KBM-7 (cell line): ENCODE data around the gene SMG7.

Experiments
- DNase-seq: peaks from one replicate; pipeline ENCODE4 v3.0.0-alpha.2; 2015
- in situ Hi-C: fragments of 300-500 bp; cut with MboI; formaldehyde crosslinking; loops from 2 replicates; pipeline ENCODE4 v1.14.3; 2020; ENCODE audit warnings: low sequenced_read_pairs, low pct_unique_long_range_greater_than_20kb, mixed read lengths

The SMG7 gene

DNA sequence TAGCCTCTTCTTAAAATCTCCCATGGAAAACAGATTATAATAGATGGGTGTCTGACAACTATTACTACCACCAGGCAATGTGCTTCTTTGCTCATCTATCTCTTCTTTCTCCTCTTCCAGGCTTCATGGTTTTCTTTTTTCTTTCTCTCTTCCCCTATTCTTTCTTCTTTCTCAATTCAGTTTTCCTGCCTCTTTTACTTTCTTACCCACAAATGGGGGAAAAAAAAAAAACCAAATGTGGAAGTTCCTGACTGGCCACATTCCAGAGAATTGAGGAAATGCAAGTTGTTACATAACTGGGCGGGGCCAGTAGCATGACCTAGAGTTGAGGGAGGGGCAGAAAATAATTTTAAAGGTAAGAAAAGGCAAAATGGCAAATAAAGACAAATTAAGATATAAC, 10.9 kb upstream of the SMG7 start:
- in situ Hi-C loops: no loop called here
- peak; percentile 75 for DNase-seq

DNA sequence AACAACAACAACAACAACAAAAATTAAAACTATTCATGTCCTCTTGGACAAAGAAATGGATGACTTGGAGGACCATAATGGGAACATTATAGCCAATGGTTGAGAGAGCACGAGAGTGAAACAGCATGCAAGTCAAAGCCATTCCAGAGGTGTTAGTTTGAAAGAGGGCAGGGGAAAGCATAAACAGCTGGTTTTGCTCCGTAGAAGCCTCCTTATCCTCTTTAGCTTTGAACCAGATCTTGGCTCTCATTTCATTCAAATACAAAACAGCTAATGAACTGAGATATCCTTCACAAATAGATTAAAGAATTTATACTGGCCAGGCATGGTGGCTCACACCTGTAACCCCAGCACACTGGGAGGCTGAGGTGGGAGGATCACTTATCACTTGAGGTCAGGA, 8.7 kb upstream of the SMG7 start:
- in situ Hi-C loops: no loop called here
- no peak for DNase-seq

DNA sequence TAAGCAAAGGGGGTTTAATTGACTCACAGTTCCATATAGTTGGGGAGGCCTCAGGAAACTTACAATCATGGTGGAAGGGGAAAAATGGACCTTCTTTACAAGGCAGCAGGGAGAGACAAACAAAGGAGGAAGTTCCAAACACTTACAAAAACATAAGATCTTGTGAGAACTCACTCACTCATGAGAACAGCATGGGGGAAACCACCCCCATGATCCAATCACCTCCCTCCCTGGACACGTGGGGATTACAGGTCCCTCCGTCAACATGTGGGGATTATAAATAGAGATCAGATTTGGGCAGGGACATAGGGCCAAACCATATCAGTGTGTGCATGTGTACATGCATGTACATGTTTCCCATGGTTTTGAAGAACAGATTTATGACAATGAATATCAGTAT, 5.5 kb upstream of the SMG7 start:
- in situ Hi-C loops: no loop called here

DNA sequence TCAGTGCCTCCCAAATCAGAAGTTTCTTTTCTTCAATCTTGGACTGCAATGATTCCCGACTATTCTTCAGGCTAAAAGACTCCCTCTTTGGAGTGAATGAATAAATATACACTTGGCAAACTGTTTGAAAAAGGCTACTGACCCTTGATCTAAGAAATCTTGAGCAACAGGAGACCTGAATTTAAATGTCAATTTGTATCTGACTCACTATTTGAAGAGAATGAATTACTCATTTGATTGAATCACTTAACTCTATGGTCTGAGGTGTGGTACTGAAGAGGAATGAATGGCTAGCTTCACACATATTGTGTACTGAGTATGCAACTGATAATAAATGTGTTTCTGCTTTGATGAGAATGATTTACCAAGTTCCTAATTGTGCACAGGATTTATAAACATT, 4.6 kb upstream of the SMG7 start:
- in situ Hi-C loops: no loop called here
- no peak for DNase-seq

More for the DNA sequence above, 5.5 kb upstream of the SMG7 start:
- DNase-seq: peak; percentile 49

DNA sequence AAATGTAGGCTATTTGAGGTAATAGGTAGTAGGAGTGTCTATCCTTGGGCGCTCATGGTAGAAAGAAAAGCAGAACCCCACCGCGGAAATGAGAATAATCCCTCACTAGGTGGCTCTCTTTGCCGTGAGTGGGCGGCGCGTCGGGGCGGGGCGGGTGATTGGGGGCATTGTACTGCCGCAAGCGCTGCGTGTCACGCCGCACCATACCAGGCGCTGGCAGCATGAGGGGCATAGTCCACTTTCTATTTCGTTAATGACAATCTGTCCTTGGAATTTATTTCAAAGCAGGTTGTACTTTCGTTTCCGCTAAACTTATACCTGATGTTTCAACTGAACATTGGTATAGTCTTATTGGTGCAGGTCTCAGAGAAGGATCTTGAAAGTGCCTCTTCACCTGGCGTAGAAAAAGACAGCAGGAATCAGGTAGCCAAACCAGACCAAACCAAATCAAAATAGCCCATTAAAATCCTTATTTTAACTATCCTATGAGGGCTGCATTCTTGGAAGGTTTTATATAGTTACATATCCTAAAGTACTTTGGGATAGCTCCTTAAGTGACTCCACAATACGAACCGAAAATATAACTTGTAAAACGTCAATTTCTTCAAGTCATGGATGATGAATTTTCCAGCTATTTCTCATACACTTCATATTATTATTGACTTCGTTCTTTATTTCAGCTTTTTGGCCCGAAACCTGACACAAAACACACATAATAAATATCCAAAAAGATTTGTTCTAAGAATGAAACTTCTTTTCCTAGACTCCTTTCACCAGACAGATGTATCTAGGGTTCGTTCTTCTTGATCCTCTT, 1.9 kb upstream of the SMG7 start:
- peak; percentile 80 for DNase-seq
- in situ Hi-C loops: no loop called here

DNA sequence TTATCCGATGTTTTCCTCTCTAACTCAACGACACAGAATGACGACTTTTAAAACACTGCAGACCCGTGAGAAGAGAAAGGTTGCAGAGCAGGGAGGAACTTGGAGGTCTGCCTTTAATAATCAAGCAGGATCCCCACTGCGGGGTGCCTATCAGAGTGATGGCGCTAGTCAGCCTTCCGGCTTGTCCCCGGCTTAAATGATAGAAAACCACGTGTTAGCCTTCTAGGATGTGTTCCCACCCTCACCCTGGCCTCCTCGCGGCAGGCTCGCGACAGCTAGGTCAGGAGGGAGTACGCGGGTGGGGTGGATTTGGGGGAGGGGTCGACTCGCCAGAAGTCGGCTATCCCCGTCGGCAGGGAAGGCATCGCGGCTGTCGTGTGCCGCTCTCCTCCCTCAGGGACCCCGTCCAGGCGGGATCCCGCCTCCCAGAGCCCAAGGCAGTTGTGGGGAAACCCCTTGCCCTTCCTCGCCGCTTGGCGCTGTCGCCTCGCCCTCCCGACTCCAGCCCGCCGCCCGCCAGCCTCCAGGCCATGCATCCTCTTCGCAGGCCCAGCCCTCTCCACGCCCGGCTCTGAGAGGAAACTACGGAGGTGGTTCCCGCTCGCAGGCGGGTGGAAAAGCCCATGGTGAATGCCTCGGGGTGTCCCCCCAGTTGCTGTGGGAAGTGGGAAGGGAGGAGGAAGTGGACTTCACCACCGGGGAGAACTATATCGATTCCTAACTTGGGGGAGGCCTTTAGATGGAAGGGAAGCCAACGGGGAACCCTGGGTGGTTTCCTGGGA, 1.1 kb upstream of the SMG7 start:
- in situ Hi-C loops: no loop called here
- DNase-seq: peak; percentile 73

DNA sequence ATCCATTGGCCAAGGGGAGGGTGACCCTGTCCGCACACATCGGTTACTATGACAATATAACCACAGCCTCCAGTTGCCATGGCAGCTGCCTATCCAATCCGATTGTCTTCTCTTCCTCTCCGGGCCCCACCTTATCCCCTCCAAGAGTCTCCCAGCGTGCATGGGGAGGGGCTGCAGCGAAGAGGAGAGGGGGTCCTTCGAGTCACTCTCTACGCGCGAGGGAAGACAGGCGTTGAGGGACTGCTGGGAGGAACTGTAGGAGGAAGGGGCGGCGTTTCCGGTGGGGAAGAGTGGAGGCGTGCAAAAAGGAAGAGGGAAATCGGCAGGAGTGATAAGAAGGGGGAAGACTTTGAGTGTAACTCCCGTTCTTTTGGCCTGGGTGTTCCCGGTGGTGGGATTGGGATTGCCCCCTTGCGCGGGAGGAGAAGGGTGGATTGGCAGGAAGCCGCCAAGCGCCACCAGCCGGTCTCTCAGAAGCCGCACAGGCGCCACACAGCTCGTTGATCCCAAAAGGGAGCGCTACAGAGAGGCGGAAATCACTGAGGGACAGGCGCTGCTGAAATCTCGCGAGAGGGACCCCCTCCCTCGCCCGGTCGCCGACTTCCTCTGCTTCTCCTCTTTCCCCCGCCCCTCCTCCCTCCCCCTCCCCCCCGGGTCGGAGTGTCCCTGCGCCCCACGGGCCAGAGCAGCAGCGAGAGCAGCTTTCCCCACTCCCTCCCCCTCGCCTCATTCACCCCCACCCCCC, 384 bp upstream of the SMG7 start:
- peak; percentile 99 for DNase-seq
- in situ Hi-C loops: no loop called here

DNA sequence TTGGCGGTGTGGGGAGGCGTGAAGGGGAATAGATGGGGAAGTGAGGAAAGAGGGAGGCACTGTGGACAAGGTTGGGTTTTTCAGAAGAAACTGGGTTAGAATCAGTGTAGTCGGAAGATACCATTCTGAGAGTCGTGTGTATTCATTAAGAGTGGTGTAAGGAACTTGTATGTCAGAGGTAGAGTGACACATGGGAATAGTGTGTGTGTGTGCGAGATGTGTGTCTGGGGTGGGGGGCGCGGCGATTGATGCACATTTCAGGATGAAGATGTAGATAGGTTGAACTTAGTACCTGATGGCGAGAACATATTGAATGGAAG, 878 bp downstream of the SMG7 start:
- DNase-seq: no peak
- in situ Hi-C loops: no loop called here

DNA sequence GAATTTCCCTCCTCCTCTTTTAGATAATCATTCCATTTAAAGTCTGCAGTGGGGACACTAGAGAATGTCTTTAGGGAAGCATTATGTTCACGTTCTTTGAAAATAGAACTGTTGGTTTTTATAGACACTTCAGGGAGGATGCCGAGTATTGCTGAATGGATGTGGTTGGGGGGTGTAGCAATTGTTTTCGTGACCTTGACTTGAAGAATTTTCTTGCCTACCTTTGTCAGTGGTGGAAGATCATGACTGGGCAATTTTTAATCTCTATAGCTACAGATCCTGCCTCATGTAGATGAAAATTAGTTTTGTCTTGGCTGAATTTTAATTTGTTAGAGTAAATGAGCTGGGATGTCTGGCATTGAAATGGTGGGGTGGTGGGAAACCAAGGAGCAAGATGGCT, 3.8 kb downstream of the SMG7 start:
- no peak for DNase-seq
- in situ Hi-C loops: no loop called here

DNA sequence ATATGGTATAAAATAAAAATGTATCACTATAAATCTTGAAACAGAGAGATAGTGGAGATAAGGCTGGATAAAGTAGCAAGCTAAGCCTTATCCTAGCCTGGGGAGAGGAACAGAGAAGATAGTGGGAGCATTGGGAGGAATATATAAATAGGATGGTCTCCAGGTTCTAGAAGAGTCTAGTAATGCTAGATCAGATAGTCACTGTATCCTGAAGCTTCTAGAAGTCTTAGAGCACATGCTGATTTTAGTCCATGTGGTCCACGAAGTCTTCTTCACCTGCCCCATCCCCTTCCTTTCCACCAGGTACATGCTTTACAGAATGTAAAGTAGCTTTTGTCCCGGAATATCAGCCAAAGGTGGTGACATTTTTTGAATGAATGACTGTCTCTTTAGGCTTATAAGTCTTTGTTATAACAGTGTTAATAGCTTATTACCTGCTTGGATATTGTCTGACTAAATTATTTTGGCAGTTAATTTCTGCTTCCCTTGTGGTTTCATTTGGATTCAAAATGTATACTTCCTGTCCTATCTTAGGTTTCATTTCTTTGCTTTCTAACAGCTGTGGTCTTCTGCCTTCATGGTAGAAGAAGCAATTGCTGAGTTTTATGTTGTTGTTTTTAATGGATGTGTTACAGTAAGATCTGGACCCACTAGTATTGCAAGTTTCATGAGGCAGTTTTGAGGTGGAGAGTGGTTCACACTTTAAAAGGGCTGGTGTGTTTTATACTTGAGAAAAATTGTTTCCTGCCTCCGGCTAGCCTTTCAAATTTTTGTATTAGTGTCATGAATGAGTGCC, 5.9 kb downstream of the SMG7 start:
- peak; percentile 26 for DNase-seq
- in situ Hi-C loops: no loop called here

DNA sequence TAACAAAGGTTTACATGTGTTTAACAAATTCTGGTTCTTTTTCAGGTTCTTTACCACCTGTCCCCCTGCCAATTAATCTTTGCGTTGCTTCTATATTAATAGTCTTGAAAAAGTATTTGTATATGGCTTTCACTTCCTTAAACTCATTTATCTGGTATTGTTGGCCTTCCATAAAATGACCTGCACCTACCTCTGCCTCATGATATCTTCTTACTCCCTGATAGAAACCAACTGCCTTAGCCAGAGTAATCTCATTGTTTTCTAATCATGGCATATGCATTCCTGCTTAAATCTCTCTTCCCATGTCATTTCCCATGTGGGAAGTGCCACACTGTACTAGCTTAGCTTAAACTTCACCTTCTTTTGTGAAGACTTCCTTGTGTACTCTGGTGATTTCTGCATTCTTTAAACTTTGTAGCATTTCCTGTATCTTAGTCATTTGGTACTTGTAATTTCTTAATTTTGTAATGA, 8.7 kb downstream of the SMG7 start:
- DNase-seq: no peak

DNA sequence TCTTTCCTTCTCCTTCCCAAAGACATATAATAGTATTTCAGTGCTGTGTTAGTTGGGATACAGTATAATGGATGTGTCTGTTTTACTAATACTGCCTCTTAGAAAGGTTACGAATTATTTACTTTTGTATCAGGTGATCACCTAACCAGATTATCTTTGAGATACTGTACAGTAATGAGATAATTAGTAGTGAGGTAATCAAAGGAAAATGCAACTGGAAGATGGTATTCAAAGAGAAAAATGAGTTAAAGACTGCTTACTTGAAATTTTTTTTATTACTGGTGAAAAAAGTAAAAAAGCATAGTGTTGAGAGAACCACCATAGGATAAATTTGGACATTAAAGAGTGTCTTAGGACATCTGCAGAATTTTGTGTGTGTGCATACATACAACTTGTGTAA, 10.9 kb downstream of the SMG7 start:
- DNase-seq: no peak
- in situ Hi-C loops: no loop called here

More for the DNA sequence above, 8.7 kb downstream of the SMG7 start:
- in situ Hi-C loops: no loop called here

DNA sequence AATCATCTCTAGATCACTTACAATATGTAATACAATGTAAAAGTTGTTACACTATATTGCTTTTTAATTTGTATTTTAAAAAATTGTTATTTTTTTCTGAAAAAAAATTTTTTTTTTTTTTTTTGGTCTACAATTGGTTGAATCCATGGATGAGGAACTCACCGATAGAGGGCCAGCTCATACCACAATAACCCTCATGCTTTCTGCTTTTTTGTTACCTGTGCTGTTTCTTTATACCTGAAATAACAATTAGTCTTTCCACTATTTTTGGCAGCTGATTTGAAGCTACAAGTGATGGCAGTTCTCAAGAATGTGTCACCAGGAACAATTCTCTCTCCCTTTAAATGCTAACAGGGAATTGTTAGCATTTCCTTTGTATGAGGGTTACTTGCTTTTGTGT, 12.0 kb downstream of the SMG7 start:
- no peak for DNase-seq
- in situ Hi-C loops: no loop called here

DNA sequence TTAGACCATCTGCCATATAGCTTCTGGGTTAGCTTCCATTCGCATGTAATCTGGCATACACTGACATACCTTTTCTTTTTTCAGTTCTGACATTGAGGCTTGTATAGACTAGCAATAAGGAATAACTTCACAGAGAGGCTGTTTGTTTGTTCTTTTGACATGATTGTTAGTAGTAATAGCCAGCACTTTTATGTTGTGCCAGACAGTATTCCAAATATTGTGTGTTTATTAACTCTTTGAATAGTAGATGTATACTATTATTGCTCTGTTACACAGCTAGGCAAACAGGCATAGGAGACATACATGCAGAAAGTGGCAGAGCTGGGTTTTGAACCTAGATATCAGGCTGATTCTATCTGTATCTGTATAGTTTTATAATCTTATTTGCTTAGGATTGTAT, 12.6 kb downstream of the SMG7 start:
- DNase-seq: no peak
- in situ Hi-C loops: no loop called here

DNA sequence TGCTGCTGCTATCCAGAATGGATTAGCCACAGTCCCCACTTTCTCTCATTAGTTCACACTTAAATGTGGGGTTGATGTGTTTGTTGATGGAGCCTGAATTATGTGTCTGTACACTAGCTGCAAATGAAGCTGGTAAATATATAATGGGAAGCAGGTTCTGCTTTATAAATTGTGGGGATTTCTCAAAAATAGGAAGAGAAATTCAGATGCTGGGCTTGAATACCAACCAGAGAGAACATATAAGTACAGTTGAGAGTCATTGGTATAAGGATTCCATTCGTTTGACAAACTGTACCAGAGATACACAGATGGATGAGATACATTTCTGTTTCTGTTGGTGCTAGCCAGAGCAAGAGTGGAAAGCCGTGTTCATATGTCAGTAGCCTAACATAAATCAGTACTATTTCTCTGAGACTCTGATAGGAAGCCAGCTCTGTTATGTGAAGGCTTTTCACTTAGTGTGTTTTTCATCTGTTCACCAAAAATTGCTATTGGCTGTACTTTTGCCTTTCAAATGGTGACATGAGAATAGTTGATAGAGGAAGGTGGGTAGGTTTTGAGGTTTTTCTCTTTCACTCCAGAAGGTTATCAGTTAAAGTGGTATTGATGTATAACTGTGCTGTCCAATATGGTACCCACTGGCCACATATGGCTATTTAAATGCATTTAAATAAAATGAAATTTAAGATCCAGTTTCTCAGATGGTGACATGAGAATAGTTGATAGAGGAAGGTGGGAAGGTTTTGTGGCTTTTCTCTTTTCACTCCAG, 15.6 kb downstream of the SMG7 start:
- in situ Hi-C loops: no loop called here
- no peak for DNase-seq

DNA sequence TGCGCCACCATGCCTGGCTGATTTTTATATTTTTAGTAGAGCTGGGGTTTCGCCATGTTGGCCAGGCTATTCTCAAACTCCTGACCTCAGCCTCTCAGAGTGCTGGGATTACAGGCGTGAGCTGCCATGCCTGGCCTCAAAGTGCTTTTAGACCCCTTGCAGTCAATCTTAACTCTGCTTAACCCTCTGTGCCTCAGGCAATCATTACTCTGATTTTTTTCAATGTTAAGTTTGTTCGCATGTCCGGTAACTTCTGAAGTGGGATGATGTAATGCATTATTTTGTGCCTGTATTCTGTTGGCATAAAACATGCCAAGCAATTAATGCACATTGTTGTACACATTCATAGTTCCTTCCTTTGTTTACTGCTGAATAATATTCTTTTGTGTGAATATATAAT, 18.6 kb downstream of the SMG7 start:
- no peak for DNase-seq
- in situ Hi-C loops: no loop called here

DNA sequence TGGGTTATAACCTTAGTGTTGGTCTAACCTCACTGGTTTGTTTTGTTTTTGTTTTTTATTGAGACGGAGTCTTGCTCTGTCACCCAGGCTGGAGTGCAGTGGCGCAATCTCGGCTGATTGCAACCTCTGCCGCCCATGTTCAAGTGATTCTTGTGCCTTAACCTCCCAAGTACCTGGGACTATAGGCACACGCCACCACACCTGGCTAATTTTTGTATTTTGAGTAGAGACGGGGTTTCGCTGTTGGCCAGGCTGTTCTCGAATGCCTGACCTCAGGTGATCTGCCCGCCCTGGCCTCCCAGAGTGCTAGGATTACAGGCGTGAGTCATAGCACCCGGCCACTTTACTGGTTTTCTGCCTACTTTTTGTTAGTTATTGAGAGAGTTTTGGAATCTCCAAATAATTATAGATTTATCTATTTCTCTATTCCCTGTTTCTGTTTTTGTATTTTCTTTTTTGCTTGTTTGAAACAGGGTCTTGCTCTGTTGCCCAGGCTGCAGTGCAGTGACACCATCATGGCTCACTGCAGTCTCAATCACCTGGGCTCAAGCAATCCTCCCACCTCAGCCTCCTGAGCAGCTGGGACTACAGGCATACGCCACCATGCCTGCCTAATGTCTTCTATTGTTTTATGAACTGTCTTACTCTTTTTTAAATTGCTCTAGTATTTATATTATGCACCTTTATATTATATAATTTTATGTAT, 21.4 kb downstream of the SMG7 start:
- in situ Hi-C loops: no loop called here
- no peak for DNase-seq

DNA sequence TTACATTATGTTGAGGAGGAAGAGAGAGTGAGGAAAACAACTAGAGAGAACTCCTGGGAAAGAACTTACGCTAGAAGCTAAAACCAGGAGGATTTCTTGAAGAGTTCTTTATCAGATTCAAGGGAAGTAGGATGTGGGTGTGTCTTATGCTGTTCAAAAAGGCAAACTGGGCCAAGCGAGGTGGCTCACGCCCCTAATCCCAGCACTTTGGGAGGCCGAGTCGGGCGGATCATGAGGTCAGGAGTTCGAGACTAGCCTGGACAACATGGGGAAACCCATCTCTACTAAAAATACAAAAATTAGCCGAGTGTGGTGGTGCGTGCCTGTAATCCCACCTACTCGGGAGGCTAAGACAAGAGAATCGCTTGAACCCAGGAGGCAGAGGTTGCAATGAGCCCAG, 23.1 kb downstream of the SMG7 start:
- no peak for DNase-seq
- in situ Hi-C loops: no loop called here
